Tibial nerve (tissue), 4 donors: ENCODE results near the gene NEXMIF. TPM values are rescaled to one million over a fixed set of nuclear protein-coding genes. Genes with fewer than 3 reads are reported as not detected.
"Not testable (repeated sequence)": the region's sequence is repeated elsewhere in the genome, so short reads cannot be mapped to it uniquely, and the experiment has no call there.

ENCODE experiments used
- DNase-seq, 2 donors: peaks; one replicate each; pipeline ENCODE4 v3.0.0-alpha.2; 2019; ENCODE audit warnings: low spot score in 2 of 2
- H3K27ac ChIP-seq, 4 donors: fragments of 200-600 bp; sonication (generic) in 3 of 4; one replicate each; pipeline ENCODE4 v1.5.1; 2017 to 2019; ENCODE audit warnings: mild to moderate bottlenecking in 1 of 4
- H3K27me3 ChIP-seq, 2 donors: fragments of 200-600 bp; sonication (generic) in 1 of 2; one replicate each; pipeline versions ENCODE4 v1.5.1 to v1.6.0; 2017 to 2019
- H3K36me3 ChIP-seq, 3 donors: fragments of 200-600 bp; sonication (generic); one replicate each; pipeline ENCODE4 v1.5.1; 2018 to 2019
- H3K4me1 ChIP-seq, 4 donors: fragments of 200-600 bp; sonication (generic) in 3 of 4; one replicate each; pipeline ENCODE4 v1.5.1; 2017 to 2019
- H3K4me3 ChIP-seq, 4 donors: fragments of 200-600 bp; sonication (generic) in 3 of 4; one replicate each; pipeline ENCODE4 v1.5.1; 2017 to 2019; ENCODE audit warnings: mild to moderate bottlenecking in 1 of 4, moderate library complexity in 1 of 4
- H3K9me3 ChIP-seq, 4 donors: fragments of 200-600 bp; sonication (generic) in 3 of 4; one replicate each; pipeline ENCODE4 v1.5.1; 2017 to 2019
- CTCF ChIP-seq, 5 experiments: fragments of 200-600 bp in 3 of 5; fragments of 450-650 bp in 2 of 5; sonication (generic) in 3 of 5; IDR thresholded peaks; one replicate each; pipeline ENCODE4 v1.5.1; 2016 to 2019; ENCODE audit warnings: antibody characterized with exemption in 5 of 5, mild to moderate bottlenecking in 3 of 5, moderate library complexity in 2 of 5
- EP300 ChIP-seq, 2 donors: sonication (generic); formaldehyde crosslinking; IDR thresholded peaks; one replicate each; pipeline ENCODE4 v1.6.1; 2017; ENCODE audit warnings: antibody characterized with exemption in 2 of 2, mild to moderate bottlenecking in 1 of 2
- POLR2A ChIP-seq, 2 donors: fragments of 450-650 bp; IDR thresholded peaks; one replicate each; pipeline ENCODE4 v1.6.1; 2017; ENCODE audit warnings: antibody characterized with exemption in 2 of 2, mild to moderate bottlenecking in 2 of 2, moderate library complexity in 2 of 2
- WGBS, 2 donors: methylation state at CpG; one replicate each; pipeline ENCODE4 v1.1.5; 2018; 5-methylcytosine and 5-hydroxymethylcytosine counted together
- total RNA-seq, 4 donors: library from RNA; depleted of rRNA; stranded (reverse); fragments of >200 nt; gene quantifications; one replicate each; pipeline ENCODE4 v1.1.0, GENCODE V29; 2016

NEXMIF gene
- total RNA-seq, result 1 to 10 TPM in 2 of 4 donors, under 1 TPM in 2; 0.78 to 2.1 (median 1.1) TPM

GRCh38 chrX:74925225-74926088 is at the start of gene NEXMIF:
Gene NEXMIF, minus strand, starts transcription at chrX:74925452.
- no peaks in the 10 kb centered on the region for H3K4me1 ChIP-seq
- peak within 1 kb of the TSS in 3 of 4 donors; percentile 33 to 73 (median 59) for H3K27ac ChIP-seq
- no peak for DNase-seq
- H3K36me3 ChIP-seq, result no peaks in the 10 kb centered on the region
- H3K4me3 ChIP-seq, result peak within 1 kb of the TSS; percentile 28 to 61 (median 46)
- no peak for TF ChIP-seq EP300 (IDR thresholded peaks at IDR 0.05)
- TF ChIP-seq CTCF (IDR thresholded peaks at IDR 0.05), result peak in 1 of 5 experiments; percentile 6
- no peak for TF ChIP-seq POLR2A (IDR thresholded peaks at IDR 0.05)
- peaks cover 0 to 3% of the 10 kb centered on the region in 2 donors for H3K27me3 ChIP-seq
- WGBS, 2 donors, result 6 to 41% methylated on average over 30 to 48 of the region's 48 CpGs
- no peaks in the 10 kb centered on the region for H3K9me3 ChIP-seq

GRCh38 chrX:74961962-74962361 is 36.7 kb upstream of the NEXMIF start:
- not testable (repeated sequence) for H3K36me3 ChIP-seq, H3K4me3 ChIP-seq, H3K27ac ChIP-seq, H3K9me3 ChIP-seq, H3K4me1 ChIP-seq, H3K27me3 ChIP-seq, DNase-seq
- 61 to 70% methylated on average over 3 of the region's 3 CpGs for WGBS, 2 donors

- no peaks in the 10 kb centered on the region for H3K27me3 ChIP-seq
- H3K9me3 ChIP-seq, result no peaks in the 10 kb centered on the region
- no peaks in the 10 kb centered on the region for H3K36me3 ChIP-seq
- DNase-seq, result no peak
- TF ChIP-seq POLR2A (IDR thresholded peaks at IDR 0.05) (no peak), CTCF (IDR thresholded peaks at IDR 0.05) (no peak), EP300 (IDR thresholded peaks at IDR 0.05) (no peak)
- no peaks in the 10 kb centered on the region for H3K4me1 ChIP-seq
- no peak overlapping the region for H3K4me3 ChIP-seq
- WGBS, 2 donors, result 84 to 92% methylated on average over 5 to 7 of the region's 7 CpGs
- H3K27ac ChIP-seq, result no peak overlapping the region
Measured at GRCh38 chrX:74949717-74950116, 24.5 kb upstream of the NEXMIF start.

- DNase-seq, result no peak
- Histone ChIP-seq H3K9me3 (peaks cover 0 to 6% (median 3%) of the 10 kb centered on the region in 4 donors), H3K36me3 (no peaks in the 10 kb centered on the region), H3K27me3 (no peaks in the 10 kb centered on the region), H3K4me3 (no peak overlapping the region), H3K4me1 (no peaks in the 10 kb centered on the region), H3K27ac (no peak overlapping the region)
- TF ChIP-seq POLR2A (IDR thresholded peaks at IDR 0.05) (no peak), CTCF (IDR thresholded peaks at IDR 0.05) (no peak), EP300 (IDR thresholded peaks at IDR 0.05) (no peak)
- whole genome bisulfite sequencing, 2 donors, result 67 to 82% methylated on average over 1 of the region's 1 CpG
Measured at GRCh38 chrX:74940414-74940813, 15.2 kb upstream of the NEXMIF start.

GRCh38 chrX:74931214-74931613 is 6.0 kb upstream of the NEXMIF start:
- H3K4me3 ChIP-seq, result no peak overlapping the region
- no peak overlapping the region for H3K27ac ChIP-seq
- H3K4me1 ChIP-seq, result no peaks in the 10 kb centered on the region
- no peak for DNase-seq
- 13 to 20% methylated on average over 2 of the region's 2 CpGs for WGBS, 2 donors
- peaks cover 0 to 16% of the 10 kb centered on the region in 2 donors for H3K27me3 ChIP-seq
- no peak for TF ChIP-seq EP300 (IDR thresholded peaks at IDR 0.05)
- no peak for TF ChIP-seq POLR2A (IDR thresholded peaks at IDR 0.05)
- H3K9me3 ChIP-seq, result no peaks in the 10 kb centered on the region
- H3K36me3 ChIP-seq, result no peaks in the 10 kb centered on the region

- no peaks in the 10 kb centered on the region for H3K9me3 ChIP-seq
- peak in 1 of 2 donors; percentile 11 for DNase-seq
- peak overlapping the region in 3 of 4 donors; percentile 33 to 73 (median 59) for H3K27ac ChIP-seq
- peak overlapping the region; percentile 28 to 61 (median 46) for H3K4me3 ChIP-seq
- 2 to 48% methylated on average over 13 to 62 of the region's 81 CpGs for WGBS, 2 donors
- H3K27me3 ChIP-seq, result peaks cover 0 to 3% of the 10 kb centered on the region in 2 donors
- no peaks in the 10 kb centered on the region for H3K36me3 ChIP-seq
- no peaks in the 10 kb centered on the region for H3K4me1 ChIP-seq
- TF ChIP-seq POLR2A (IDR thresholded peaks at IDR 0.05), result no peak
Measured at GRCh38 chrX:74924449-74925224, 615 bp downstream of the NEXMIF start.
